Panc1 (cell line): ENCODE results near the gene DLG2.

Experiments
- POLR2AphosphoS5 ChIP-seq: IDR thresholded peaks from 2 replicates; pipeline ENCODE4 v1.6.1; 2012; ENCODE audit warnings: mild to moderate bottlenecking, low read depth, low read length, moderate library complexity
- SIN3A ChIP-seq: IDR thresholded peaks from 2 replicates; pipeline ENCODE4 v1.6.1; 2012; ENCODE audit warnings: low read depth, mild to moderate bottlenecking, low read length, moderate library complexity, borderline replicate concordance; ENCODE audit not compliant: insufficient read depth
- TCF7L2 ChIP-seq: IDR thresholded peaks from 2 replicates; pipeline ENCODE4 v1.6.1; 2011; ENCODE audit warnings: mild to moderate bottlenecking, low read depth, low read length, inconsistent platforms
- TF ChIP-seq, protein P1 (sequence below): fragments of 450-650 bp; IDR thresholded peaks from 2 replicates; pipeline ENCODE4 v1.5.1; 2017; ENCODE audit warnings: mild to moderate bottlenecking
- TF ChIP-seq, protein P2 (sequence below), 2 experiments: IDR thresholded peaks; 2 replicates each; pipeline ENCODE4 v1.6.1; 2011 to 2012; ENCODE audit warnings: low read depth in 2 of 2, control low read depth in 1 of 2, low read length in 1 of 2, mild to moderate bottlenecking in 1 of 2, moderate library complexity in 1 of 2; ENCODE audit not compliant: insufficient read depth in 1 of 2

DNA sequence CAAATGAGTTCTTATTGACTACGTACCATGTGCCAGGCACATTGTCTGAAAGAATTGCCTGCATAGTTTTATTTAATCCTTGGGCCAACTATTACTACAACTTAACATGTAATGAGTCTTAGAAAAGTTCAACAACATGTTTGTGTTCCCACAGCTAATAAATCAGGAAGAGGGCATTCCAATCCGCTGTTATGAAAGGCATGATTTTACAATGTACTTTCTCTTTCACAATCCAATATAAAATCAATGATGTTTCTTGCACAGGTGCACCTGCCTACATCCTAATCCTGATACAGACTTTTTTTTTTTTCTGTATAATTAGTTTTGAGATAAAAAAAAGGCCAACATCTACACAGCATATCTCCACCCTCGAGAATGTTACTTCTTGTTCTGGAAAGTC lies 1612.6 kb downstream of the DLG2 start:
- TF ChIP-seq POLR2AphosphoS5 (no peak), SIN3A (no peak), TCF7L2 (no peak)
- TF ChIP-seq, protein P1, sequence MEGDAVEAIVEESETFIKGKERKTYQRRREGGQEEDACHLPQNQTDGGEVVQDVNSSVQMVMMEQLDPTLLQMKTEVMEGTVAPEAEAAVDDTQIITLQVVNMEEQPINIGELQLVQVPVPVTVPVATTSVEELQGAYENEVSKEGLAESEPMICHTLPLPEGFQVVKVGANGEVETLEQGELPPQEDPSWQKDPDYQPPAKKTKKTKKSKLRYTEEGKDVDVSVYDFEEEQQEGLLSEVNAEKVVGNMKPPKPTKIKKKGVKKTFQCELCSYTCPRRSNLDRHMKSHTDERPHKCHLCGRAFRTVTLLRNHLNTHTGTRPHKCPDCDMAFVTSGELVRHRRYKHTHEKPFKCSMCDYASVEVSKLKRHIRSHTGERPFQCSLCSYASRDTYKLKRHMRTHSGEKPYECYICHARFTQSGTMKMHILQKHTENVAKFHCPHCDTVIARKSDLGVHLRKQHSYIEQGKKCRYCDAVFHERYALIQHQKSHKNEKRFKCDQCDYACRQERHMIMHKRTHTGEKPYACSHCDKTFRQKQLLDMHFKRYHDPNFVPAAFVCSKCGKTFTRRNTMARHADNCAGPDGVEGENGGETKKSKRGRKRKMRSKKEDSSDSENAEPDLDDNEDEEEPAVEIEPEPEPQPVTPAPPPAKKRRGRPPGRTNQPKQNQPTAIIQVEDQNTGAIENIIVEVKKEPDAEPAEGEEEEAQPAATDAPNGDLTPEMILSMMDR, result no peak
- TF ChIP-seq, protein P2, sequence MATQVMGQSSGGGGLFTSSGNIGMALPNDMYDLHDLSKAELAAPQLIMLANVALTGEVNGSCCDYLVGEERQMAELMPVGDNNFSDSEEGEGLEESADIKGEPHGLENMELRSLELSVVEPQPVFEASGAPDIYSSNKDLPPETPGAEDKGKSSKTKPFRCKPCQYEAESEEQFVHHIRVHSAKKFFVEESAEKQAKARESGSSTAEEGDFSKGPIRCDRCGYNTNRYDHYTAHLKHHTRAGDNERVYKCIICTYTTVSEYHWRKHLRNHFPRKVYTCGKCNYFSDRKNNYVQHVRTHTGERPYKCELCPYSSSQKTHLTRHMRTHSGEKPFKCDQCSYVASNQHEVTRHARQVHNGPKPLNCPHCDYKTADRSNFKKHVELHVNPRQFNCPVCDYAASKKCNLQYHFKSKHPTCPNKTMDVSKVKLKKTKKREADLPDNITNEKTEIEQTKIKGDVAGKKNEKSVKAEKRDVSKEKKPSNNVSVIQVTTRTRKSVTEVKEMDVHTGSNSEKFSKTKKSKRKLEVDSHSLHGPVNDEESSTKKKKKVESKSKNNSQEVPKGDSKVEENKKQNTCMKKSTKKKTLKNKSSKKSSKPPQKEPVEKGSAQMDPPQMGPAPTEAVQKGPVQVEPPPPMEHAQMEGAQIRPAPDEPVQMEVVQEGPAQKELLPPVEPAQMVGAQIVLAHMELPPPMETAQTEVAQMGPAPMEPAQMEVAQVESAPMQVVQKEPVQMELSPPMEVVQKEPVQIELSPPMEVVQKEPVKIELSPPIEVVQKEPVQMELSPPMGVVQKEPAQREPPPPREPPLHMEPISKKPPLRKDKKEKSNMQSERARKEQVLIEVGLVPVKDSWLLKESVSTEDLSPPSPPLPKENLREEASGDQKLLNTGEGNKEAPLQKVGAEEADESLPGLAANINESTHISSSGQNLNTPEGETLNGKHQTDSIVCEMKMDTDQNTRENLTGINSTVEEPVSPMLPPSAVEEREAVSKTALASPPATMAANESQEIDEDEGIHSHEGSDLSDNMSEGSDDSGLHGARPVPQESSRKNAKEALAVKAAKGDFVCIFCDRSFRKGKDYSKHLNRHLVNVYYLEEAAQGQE (IDR thresholded peaks at IDR 0.05; ENCODE audit: insufficient read depth in 1 of 2, low read depth in 2 of 2, low read length in 1 of 2), result no peak
